ENCODE results near the gene POGZ.

Gene POGZ

GRCh38 chr1:151474745-151475144, 15.5 kb upstream of the POGZ start:
- H3F3A ChIP-seq (ENCODE audit: insufficient read depth, low read length), result peaks cover 13% of the 10 kb centered on the region
- peak overlapping the region; percentile 47 for H2AFZ ChIP-seq (ENCODE audit: low read length)
- H3K4me1 ChIP-seq (ENCODE audit: low read length), result peaks cover 28% of the 10 kb centered on the region
- peak overlapping the region; percentile 76 for H3K4me2 ChIP-seq (ENCODE audit: low read depth, low read length)
- H3K79me2 ChIP-seq (ENCODE audit: low read length), result no peaks in the 10 kb centered on the region
- H4K20me1 ChIP-seq (ENCODE audit: insufficient read depth, low read length), result no peaks in the 10 kb centered on the region
- no peaks in the 10 kb centered on the region for H3K27me3 ChIP-seq (replicated peaks; ENCODE audit: insufficient read depth, low read length)
- H3K9me2 ChIP-seq (replicated peaks; ENCODE audit: insufficient read depth, low read length), result no peaks in the 10 kb centered on the region
- H3K4me3 ChIP-seq (ENCODE audit: low read length), result no peak overlapping the region
- DNase-seq, result no peak
- H3K36me3 ChIP-seq (replicated peaks; ENCODE audit: insufficient read depth, low read length), result no peaks in the 10 kb centered on the region
- no peaks in the 10 kb centered on the region for H3K9me3 ChIP-seq (replicated peaks; ENCODE audit: insufficient read depth, low read length)
- peak overlapping the region; percentile 78 for H3K27ac ChIP-seq (ENCODE audit: low read length)
- no peak for TF ChIP-seq EZH2 (optimal IDR thresholded peaks at IDR 0.05; ENCODE audit: low read depth, low read length)
- 0 out of 2 replicates have a peak, but pooled peaks have one; percentile 5 for TF ChIP-seq CTCF (IDR thresholded peaks at IDR 0.05; ENCODE audit: low read length)
- H3K9ac ChIP-seq (ENCODE audit: low read length), result 0 out of 2 replicates have a peak overlapping the region, but pooled peaks have one; percentile 34

- no peak for DNase-seq
- H4K20me1 ChIP-seq (ENCODE audit: insufficient read depth, low read length), result no peaks in the 10 kb centered on the region
Observed at GRCh38 chr1:151472856-151473731, 13.8 kb upstream of the POGZ start.

GRCh38 chr1:151465026-151465425, 5.7 kb upstream of the POGZ start:
- DNase-seq, result no peak
- no peak for TF ChIP-seq CTCF (IDR thresholded peaks at IDR 0.05; ENCODE audit: low read length)
- no peak for TF ChIP-seq EZH2phosphoT487 (IDR thresholded peaks at IDR 0.05; ENCODE audit: low read length)
- TF ChIP-seq EZH2 (optimal IDR thresholded peaks at IDR 0.05; ENCODE audit: low read depth, low read length), result no peak
- Histone ChIP-seq H3K36me3 (replicated peaks; ENCODE audit: insufficient read depth, low read length) (no peaks in the 10 kb centered on the region), H3K27me3 (replicated peaks; ENCODE audit: insufficient read depth, low read length) (no peaks in the 10 kb centered on the region), H3K4me3 (ENCODE audit: low read length) (no peak overlapping the region), H2AFZ (ENCODE audit: low read length) (peak overlapping the region; percentile 2), H3K9ac (ENCODE audit: low read length) (no peak overlapping the region), H3K4me2 (ENCODE audit: low read depth, low read length) (peak overlapping the region; percentile 40; the same call in 1 of the 2 replicates), H3K9me3 (replicated peaks; ENCODE audit: insufficient read depth, low read length) (no peaks in the 10 kb centered on the region), H3K79me2 (ENCODE audit: low read length) (no peaks in the 10 kb centered on the region), H4K20me1 (ENCODE audit: insufficient read depth, low read length) (no peaks in the 10 kb centered on the region), H3F3A (ENCODE audit: insufficient read depth, low read length) (no peaks in the 10 kb centered on the region), H3K9me2 (replicated peaks; ENCODE audit: insufficient read depth, low read length) (no peaks in the 10 kb centered on the region), H3K4me1 (ENCODE audit: low read length) (peaks cover 13% of the 10 kb centered on the region), H3K27ac (ENCODE audit: low read length) (no peak overlapping the region)

More at GRCh38 chr1:151472856-151473731, 13.8 kb upstream of the POGZ start:
- TF ChIP-seq CTCF (IDR thresholded peaks at IDR 0.05; ENCODE audit: low read length), result no peak
- TF ChIP-seq EZH2 (optimal IDR thresholded peaks at IDR 0.05; ENCODE audit: low read depth, low read length), result no peak
- TF ChIP-seq EZH2phosphoT487 (IDR thresholded peaks at IDR 0.05; ENCODE audit: low read length), result no peak
- Histone ChIP-seq H3K36me3 (replicated peaks; ENCODE audit: insufficient read depth, low read length) (no peaks in the 10 kb centered on the region), H3K27me3 (replicated peaks; ENCODE audit: insufficient read depth, low read length) (no peaks in the 10 kb centered on the region), H3K4me2 (ENCODE audit: low read depth, low read length) (peak overlapping the region; percentile 48; the same call in 1 of the 2 replicates), H3K9me2 (replicated peaks; ENCODE audit: insufficient read depth, low read length) (no peaks in the 10 kb centered on the region), H3K27ac (ENCODE audit: low read length) (no peak overlapping the region), H3F3A (ENCODE audit: insufficient read depth, low read length) (peaks cover 13% of the 10 kb centered on the region), H3K9ac (ENCODE audit: low read length) (no peak overlapping the region), H2AFZ (ENCODE audit: low read length) (peak overlapping the region; percentile 71), H3K4me3 (ENCODE audit: low read length) (peak overlapping the region; percentile 12; the same call in 1 of the 2 replicates), H3K4me1 (ENCODE audit: low read length) (peaks cover 24% of the 10 kb centered on the region), H3K9me3 (replicated peaks; ENCODE audit: insufficient read depth, low read length) (no peaks in the 10 kb centered on the region), H3K79me2 (ENCODE audit: low read length) (no peaks in the 10 kb centered on the region)
